NCI-H345 (cell line): ENCODE measurements around the gene SLC24A3.

Experiments
- DNase-seq: peaks from one replicate; lab custom pipeline; 2025; lab: John Stamatoyannopoulos, UW

The SLC24A3 gene

DNA sequence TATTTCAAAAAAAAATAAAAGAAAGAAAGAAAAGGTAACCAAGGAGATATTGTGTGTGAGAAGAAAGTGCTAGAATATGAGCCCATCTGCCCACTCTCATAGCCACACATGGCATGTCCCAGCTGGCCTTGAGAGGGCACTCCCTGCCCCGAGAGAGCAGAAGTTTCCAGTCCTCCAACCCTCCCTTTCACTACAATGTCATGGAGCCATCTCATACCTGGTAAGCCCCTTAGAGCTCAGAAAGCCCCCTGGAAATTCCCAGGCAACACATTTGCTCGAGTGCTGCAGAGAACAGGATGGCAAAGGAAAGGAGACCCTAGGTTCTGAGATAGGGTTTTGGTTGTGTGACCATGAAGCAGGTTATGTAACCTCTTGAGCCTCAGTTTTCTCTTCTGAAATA lies 469.8 kb downstream of the SLC24A3 start:
- DNase-seq, result no peak

DNA sequence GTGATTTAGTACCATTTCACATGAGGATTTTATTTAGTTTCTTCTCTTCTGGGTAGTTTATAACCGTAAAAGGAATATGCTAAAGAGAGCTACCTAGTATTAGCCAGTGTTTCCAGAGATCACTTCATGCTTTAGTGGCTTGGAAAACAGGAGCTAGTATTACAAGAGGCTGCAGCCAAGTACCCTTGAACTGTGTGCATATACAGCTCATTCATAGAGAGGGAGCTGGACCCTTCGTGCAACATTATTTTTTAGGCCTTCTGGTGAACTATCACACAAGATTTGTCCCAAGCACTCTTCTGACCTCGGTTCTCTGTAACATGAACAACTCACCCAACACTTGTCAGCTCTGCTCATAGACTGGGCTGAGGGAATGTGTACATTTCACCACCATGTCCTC lies 470.7 kb downstream of the SLC24A3 start:
- DNase-seq, result peak; percentile 18

DNA sequence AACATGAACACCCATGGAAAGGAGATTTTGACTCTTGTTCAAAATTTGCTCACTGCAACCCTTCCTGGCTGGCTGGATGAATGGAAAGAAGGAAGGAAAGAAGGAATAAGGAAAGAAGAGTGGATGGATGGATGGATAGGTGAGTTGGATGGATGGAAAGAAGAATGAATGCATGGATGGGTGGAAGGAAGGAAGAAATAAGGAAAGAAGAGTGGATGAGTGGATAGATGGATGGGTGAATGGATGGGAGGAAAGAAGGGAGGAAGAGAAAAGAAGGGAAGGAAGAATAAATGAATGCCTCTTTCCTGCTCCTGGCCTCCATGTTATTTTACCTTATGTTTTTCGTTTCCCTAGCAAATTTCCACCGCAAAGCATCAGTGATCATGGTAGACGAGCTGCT lies 471.4 kb downstream of the SLC24A3 start:
- no peak for DNase-seq

DNA sequence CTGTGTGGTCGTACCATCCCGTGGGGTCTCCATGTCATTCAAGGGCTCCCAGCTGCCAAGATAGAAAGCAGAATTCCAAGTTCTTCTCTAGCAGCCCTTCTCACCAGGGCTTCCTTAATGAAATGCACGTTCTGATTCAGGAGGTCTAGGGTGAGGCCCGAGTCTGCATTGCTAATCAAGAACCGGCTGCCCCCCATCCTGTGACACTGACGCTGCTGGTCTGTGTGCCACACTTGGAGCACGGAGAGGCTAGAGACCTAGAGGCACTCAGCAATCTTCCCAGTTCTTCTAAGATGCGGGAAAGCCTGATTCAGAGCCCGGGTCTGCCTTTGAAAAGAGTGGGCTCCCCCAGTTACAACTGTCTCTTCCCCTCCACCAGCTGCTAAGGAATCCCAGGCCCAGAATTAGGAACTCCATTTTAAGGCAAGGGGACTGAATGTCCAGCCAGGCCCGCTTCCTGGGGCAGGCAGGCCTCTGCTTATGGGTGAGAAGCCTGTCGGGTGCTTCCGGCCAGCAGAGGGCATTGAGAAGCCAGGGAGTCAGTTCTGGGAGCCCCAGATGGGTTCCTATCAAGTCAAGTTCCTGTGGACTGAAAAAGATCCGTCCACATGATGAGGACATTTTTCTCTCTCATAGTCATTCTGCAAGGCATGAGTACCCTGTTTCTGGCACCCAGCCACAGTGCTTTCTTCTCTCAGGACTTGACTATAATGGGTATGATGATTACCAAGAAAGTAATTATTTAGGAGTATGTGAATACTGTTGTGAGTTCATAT lies 475.8 kb downstream of the SLC24A3 start:
- DNase-seq, result peak; percentile 39

DNA sequence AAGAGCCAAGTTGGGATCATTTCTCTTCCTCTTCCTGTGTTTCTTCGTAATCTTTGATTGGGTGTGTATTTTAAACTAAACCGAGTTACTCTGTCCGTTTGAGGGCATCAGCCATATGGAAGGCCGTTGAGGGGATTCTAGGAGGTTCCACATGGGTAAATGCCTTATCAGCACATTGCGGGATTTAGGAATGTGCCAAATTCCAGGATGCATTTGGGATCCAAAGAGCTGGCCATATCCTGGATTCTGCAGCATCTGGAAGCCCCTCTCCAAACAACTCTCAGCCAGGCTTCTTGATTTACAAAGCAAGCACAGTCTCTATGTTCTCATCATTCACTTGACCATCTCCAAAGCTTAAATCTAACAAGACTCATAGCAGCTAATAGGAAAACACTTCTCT lies 478.0 kb downstream of the SLC24A3 start:
- no peak for DNase-seq

DNA sequence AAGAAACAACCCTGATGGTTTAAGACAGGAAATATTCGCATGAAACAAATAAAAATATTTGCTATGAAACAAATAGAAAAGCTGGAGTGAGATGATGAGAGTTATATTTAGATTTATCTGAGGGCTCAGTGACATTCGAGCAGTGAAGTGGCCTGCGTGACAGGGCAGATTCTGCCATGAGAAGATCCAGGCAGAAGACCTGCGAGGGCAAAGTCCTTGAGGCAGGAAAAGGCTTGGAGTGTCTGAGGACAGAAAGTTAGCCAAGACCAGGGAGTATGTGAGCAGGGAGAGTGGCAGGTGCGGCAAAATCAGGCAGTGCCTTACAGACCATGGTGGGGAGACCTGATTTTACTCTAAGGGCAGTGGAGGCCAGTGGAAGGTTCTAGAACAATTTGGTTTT lies 478.7 kb downstream of the SLC24A3 start:
- no peak for DNase-seq

DNA sequence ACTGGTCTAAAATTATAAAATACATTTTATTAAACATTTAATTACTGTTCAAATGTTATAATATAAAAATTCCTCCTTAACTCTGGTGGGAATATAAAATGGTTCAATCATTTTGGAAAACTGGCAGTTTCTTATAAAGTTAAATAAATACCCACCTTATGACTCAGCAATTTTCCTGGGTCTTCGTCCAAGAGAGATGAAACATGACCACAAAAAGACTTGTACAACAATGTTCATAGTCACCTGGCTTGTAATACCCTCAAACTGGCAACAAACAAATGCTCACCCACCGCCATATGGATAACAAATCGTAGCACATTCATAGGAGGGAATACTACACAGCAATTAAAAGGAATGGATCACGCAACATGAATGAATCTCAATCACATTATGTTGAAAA lies 479.7 kb downstream of the SLC24A3 start:
- no peak for DNase-seq

DNA sequence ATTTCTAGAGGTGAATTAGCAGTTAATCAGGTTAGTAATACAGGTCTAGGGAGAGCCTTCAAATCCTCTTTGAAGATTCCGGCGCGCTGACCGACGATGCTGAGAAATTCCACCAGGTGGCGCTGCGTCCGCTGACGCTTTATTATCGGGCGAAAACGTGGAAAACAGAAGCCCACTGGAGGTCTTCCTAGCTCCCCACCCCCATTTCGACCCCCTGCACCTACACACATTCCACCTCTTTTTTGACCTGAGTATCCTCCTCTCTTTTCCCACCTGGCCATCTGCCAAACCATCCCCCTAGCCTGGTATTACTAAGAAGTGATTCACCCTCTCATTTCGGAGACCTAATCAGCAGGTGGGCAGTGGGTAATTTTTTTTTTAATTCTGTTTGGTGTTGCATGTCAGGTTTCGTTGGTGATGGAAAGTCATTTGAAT lies 480.3 kb downstream of the SLC24A3 start:
- DNase-seq, result peak; percentile 71

DNA sequence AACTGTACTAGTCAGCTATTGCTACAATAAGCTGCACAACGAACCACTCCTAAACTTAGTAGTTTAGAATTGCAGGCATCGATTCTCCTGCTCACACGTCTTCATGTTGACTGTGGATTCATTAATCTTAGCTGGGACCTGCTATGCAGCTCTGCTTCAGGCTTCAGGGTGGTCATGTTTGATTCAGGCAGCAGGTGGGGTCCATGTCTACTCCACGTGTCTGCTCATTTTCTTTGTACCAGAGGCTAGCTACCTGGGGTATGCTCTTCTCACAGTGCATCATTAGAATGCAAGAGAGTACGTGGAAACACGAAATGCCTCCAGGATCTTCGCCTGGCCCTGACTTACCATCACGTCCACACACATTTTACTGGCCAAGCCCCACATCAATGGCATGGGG lies 481.1 kb downstream of the SLC24A3 start:
- no peak for DNase-seq

DNA sequence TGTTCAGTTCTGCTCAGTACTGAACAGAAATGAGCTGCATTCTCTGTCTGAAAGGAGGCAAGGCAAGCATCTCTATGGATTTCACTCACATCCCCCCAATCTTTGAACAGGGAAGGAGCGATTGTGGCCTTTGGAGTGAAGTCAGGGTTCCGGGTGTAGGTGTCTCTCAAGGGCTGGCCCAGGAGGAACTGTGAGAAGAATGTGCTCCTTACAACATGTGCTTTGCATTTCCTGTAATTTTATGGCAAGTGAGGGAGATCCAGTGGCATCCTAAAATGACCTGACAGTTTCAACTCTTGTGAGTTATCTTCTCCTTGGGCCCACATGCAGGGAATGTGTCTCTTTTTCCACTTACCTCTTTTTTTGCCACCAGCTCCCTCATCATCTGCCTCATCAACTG lies 482.6 kb downstream of the SLC24A3 start:
- DNase-seq, result no peak

DNA sequence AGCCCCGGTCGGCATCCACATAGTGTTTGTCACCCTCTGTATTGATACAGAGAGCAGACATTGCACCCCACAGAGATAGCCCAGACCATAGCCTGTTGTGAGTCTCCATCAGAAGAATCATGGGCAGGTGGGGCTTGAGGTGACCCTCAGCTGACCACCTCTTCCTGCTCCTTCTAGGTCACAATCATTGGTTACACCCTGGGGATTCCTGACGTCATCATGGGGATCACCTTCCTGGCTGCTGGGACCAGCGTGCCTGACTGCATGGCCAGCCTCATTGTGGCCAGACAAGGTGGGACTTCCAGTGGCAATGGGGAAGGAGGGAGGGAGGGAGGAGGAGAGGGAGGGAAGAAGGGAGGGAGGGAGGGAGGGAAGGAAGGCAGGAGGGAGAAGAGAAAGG lies 484.2 kb downstream of the SLC24A3 start:
- no peak for DNase-seq

DNA sequence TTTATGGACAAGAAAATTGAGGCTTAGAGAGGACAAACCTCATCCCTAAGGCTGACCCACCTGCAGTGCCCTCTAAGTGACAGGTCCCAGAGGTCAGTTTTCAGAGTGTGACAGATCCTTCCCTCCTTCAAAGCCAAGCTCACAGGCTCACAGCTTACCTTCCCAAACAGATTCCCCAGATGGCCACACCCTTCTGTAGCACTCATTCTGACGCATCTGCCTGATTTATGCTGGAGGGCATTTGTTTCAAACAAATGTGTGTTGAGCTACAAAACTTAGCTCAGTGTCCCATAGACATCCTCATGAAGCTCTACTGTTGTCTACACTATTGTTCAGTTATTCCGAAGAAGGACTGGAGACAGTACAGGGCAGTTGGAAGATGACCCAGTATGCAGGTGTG lies 485.0 kb downstream of the SLC24A3 start:
- DNase-seq, result no peak

DNA sequence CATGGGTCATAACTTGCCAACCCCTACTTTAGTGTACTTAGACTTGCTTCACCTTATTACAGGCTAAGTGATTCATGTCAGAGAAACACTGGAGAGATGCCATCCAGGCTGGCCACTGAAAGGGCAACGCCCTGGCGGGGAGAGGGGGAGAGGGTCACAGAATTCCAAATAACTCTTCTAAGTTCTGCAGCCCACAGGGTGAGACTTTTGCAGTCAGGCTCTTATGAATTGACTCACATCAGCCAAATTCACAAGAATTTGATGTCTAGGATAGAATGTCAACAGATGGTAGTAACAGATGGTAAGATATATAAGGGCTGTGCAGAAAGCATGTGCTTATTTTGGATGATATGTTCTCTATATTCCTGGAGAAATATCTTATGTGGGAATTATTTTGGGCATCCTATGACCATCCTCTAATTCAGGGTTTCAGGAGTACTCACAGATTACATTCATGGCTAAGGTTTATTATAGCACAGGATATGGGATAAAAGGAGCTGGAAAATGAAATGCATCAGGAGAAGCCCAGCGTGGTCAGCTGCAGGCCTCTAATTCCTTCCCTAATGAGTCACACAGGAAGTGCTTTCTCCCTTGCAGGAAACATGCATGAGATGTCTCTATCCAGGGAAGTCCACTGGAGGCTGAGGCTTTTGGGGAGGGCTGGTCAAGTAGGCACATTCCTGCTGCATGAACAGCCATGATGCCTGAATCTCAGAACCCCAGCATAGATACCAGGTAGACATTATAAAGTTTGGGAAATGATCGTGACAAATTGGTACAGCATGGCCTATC lies 486.9 kb downstream of the SLC24A3 start:
- DNase-seq, result no peak

DNA sequence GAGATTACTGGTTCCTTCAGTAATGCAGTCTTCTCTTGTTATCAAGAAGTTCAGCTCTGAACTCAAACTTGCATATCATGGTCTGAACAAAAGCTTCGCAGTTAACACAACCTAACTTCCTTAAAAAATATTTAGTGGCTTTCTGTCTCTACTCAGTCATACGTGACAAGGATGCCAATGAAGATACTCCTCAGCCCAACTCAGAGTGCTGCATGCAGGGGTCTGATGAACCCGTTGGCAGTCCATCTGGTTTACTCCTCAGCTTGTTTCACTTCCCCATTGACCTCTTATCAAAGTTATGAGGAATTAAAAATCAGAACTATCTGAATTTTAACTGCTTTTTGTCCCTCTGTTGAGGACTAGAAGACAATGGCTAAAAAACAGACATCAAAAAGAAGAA lies 489.0 kb downstream of the SLC24A3 start:
- DNase-seq, result no peak

DNA sequence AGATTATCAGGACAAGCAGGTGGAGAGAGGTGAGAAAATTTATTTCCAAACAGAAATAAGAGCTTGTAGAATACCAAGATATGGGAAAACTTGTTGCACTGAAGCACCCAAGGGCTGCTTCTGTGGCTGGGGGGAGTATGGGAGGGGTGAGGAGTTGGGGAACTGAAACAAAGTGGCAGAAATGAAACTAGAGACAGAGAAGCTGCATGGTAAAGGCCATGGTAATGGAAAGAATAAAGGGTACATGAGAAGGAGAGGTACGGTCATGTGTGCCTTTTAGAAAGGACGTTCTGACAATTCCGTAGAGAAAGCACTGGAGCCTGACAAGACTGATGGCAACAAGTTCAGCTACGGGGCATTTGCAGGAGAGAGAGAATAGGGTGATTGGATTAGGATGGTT lies 494.0 kb downstream of the SLC24A3 start:
- DNase-seq, result no peak

DNA sequence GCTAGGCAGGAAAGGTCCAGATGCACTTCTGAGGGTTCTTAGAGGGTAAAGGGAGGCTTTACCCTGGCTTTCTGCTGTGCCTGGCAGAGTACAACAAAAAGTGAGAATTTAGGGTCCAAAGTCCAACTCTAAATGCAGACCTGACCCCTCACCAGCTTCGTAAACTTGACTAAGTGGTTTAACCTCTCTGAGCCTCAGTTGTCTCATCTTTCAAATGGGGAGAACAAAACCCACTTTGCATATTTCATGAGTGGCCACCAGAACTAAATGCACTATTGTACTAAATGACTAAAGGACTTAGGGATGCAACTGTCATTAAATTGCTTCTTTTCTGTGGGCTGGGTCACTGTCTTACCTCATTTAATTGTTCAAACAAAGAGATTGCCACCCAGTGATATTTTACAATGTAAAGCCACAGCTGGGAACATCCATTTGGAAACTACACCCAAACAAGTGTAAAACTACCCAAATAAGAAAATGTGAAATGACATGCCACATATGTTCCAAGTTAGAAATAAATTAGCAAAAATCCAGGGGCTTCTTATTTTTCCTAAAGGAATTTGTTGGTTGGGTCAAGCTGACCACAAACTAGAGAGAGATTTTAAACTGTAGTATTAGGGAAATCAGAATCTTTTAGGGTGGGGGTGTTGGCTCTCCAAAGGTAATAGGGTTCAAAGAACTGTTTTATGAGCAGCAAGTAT lies 497.3 kb downstream of the SLC24A3 start:
- no peak for DNase-seq

DNA sequence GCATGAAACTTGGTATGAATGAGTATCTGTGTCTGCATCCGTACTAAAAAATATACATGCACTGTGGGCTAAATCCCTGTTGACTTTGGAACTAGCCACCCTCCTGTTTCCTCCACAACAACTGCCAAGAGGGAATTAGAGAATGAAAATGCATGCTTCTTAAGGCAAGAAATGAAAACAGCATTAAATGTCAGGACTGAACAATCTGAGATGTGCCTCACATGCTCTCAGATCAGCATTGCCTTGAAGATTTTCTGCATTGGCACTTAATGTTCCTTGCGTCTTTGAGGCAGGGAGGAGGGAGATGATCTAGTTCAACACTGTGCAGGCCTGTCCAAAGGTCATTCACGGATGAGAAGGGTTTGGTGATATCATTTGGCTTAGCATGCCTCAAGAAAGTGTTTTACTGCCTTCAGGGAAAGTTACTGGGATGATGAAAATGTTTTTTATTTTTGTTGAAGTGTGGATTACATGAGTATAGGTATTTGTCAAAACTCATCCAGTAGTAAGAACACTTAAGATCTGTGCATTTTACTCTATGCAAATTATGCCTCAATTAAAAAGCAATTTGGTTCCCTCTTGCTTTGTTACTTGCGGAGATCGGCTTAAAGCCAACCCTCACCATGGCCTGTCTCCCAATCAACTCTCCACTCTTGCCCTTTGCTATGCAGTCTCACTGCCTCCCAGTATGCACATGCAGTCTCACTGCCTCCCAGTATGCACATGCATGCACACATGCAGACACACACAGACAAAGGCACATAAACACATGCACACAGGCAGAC lies 498.1 kb downstream of the SLC24A3 start:
- DNase-seq, result no peak

DNA sequence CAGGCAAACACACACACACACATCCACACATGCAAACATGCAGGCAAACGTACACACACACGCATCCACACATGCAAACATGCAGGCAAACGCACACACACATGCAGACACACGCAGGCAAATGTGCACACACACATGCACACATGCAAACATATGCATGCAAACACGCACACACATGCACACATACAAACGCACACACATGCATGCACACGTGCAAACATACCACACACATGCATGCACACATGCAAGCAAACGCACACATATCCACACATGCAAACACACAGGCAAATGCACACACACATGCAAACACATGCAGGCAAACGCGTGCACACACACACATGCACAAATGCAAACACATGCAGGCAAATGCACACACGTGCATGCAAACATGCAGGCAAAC lies 498.7 kb downstream of the SLC24A3 start:
- no peak for DNase-seq

DNA sequence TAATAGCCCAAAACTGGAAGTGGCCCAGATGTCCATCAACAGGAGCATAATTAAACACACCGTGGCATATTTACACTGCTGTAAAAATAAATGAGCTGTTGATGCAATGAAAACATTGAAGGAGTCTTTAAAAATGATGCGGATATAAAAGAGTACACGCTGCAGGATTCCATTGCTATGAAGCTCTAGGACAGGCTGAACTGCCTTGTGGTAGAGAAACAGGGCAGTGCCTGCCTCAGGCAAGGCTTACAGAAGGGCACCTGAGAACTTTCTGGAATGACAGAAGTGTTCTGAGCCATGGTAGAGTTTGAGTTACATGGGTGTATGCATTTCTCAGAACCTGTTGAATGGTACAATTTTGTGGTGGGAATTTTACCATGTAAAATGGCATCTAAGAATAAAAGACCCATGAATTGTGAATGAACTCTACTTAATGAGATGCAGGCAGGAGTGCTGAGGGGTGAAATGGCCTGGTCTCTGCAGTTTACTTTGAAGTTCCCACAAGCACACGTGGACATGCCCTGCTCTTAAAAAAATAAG lies 500.3 kb downstream of the SLC24A3 start:
- DNase-seq, result no peak

DNA sequence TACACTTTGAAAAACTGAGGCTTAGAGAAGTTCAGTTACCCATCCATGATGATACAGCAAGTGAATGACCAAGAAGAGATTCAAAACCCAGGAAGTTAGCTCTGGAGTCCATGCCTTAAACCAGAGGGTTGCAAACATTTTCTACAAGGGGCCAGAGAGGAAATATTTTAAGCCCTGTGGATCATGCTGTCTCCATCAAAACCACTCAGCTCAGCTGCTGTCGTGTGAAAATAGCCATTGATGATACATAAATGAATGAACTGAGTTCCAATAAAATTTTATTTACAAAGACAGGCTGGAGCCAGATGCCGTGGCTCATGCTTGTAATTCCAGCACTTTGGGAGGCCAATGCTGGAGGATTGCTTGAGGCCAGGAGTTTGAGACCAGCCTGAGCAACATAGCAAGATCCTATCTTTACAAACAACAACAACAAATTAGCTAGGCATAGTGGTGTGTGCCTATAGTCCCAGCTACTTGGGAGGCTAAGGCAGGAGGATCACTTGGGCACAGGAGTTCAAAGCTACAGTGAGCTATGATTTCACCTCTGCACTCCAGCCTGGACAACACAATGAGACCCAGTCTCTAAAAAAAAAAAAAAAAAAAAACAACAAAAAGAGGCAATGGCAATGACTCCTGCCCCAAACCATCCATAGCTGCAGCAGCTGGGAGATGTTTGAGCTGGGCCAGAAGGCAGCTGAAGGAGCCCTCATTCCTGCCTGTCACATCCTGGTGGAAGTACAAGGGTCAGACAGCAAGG lies 501.6 kb downstream of the SLC24A3 start:
- DNase-seq, result no peak

DNA sequence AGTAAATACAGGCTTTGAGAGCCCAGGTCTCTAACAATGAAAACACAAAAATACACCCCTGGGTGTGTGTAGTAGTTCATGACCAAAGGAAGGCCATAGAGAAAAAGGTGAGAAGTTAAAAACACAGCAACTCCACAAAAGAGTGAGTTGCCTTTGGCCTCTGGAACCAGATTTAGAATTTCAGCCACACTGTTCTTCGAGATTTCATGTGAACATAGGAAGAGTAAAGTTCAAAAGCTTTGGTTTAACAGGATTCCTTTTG lies 502.1 kb downstream of the SLC24A3 start:
- DNase-seq, result no peak
